ENCODE data around the gene MINPP1. TPM values are rescaled to one million over a fixed set of nuclear protein-coding genes. Genes with fewer than 3 reads are reported as not detected.

Gene MINPP1
- total RNA-seq, 1 experiment from 2014 or later = 13.5 TPM

- Histone ChIP-seq H3K4me1 (ENCODE audit: insufficient read depth, low read length, poor library complexity, severe bottlenecking) (no peaks in the 10 kb centered on the region), H3K36me3 (ENCODE audit: insufficient read depth, low read length, poor library complexity, severe bottlenecking) (no peaks in the 10 kb centered on the region), H3K27me3 (replicated peaks; ENCODE audit: insufficient read depth, low read depth, low read length, poor library complexity) (no peaks in the 10 kb centered on the region), H3K4me3 (ENCODE audit: low read depth, low read length, poor library complexity, severe bottlenecking) (no peak overlapping the region), H3K9me3 (ENCODE audit: low read depth, low read length, poor library complexity, severe bottlenecking) (no peaks in the 10 kb centered on the region), H3K27ac (ENCODE audit: low read depth, low read length, poor library complexity, severe bottlenecking) (no peak overlapping the region)
- ChIA-PET POLR2A (ENCODE audit: low non-redundant PET) (no interaction called here), CTCF (no interaction called here)
- BruUV-seq (replicated peaks) = TSS peak; percentile 34
- intact Hi-C loops (cut with micrococcal nuclease; ENCODE audit: unreplicated experiment) = no loop called here
- no peak for TF ChIP-seq EZH2 (IDR thresholded peaks at IDR 0.05; ENCODE audit: borderline replicate concordance, low read depth, low read length, poor library complexity, severe bottlenecking)
- no peak for TF ChIP-seq CTCF (conservative IDR thresholded peaks at IDR 0.05; ENCODE audit: low read depth, low read length)
- no peak for DNase-seq (ENCODE audit: low spot score)
These were observed 47.7 kb downstream of the MINPP1 start for GRCh38 chr10:87552248-87552929.

GRCh38 chr10:87557409-87557808, 52.7 kb downstream of the MINPP1 start:
- Histone ChIP-seq H3K4me1 (ENCODE audit: insufficient read depth, low read length, poor library complexity, severe bottlenecking) (no peaks in the 10 kb centered on the region), H3K9me3 (ENCODE audit: low read depth, low read length, poor library complexity, severe bottlenecking) (no peaks in the 10 kb centered on the region), H3K36me3 (ENCODE audit: insufficient read depth, low read length, poor library complexity, severe bottlenecking) (no peaks in the 10 kb centered on the region), H3K27me3 (replicated peaks; ENCODE audit: insufficient read depth, low read depth, low read length, poor library complexity) (no peaks in the 10 kb centered on the region), H3K27ac (ENCODE audit: low read depth, low read length, poor library complexity, severe bottlenecking) (no peak overlapping the region), H3K4me3 (ENCODE audit: low read depth, low read length, poor library complexity, severe bottlenecking) (no peak overlapping the region)
- no peak for DNase-seq (ENCODE audit: low spot score)
- TF ChIP-seq CTCF (conservative IDR thresholded peaks at IDR 0.05; ENCODE audit: low read depth, low read length) = no peak
- no peak for TF ChIP-seq EZH2 (IDR thresholded peaks at IDR 0.05; ENCODE audit: borderline replicate concordance, low read depth, low read length, poor library complexity, severe bottlenecking)
- CTCF ChIA-PET = no interaction called here
- no TSS peak for BruUV-seq (replicated peaks)
- intact Hi-C loops (cut with micrococcal nuclease; ENCODE audit: unreplicated experiment) = no loop called here
- POLR2A ChIA-PET (ENCODE audit: low non-redundant PET) = no interaction called here

- no peak for DNase-seq (ENCODE audit: low spot score)
- TF ChIP-seq EZH2 (IDR thresholded peaks at IDR 0.05; ENCODE audit: borderline replicate concordance, low read depth, low read length, poor library complexity, severe bottlenecking) (no peak), CTCF (conservative IDR thresholded peaks at IDR 0.05; ENCODE audit: low read depth, low read length) (no peak)
- no peaks in the 10 kb centered on the region for H3K36me3 ChIP-seq (ENCODE audit: insufficient read depth, low read length, poor library complexity, severe bottlenecking)
- BruUV-seq (replicated peaks) = no TSS peak
- POLR2A ChIA-PET (ENCODE audit: low non-redundant PET) = no interaction called here
- H3K27ac ChIP-seq (ENCODE audit: low read depth, low read length, poor library complexity, severe bottlenecking) = no peak overlapping the region
- no peaks in the 10 kb centered on the region for H3K27me3 ChIP-seq (replicated peaks; ENCODE audit: insufficient read depth, low read depth, low read length, poor library complexity)
- H3K4me1 ChIP-seq (ENCODE audit: insufficient read depth, low read length, poor library complexity, severe bottlenecking) = no peaks in the 10 kb centered on the region
- CTCF ChIA-PET = no interaction called here
- peaks cover 3% of the 10 kb centered on the region for H3K9me3 ChIP-seq (ENCODE audit: low read depth, low read length, poor library complexity, severe bottlenecking)
- no peak overlapping the region for H3K4me3 ChIP-seq (ENCODE audit: low read depth, low read length, poor library complexity, severe bottlenecking)
- intact Hi-C loops (cut with micrococcal nuclease; ENCODE audit: unreplicated experiment) = no loop called here
These were observed 53.6 kb downstream of the MINPP1 start for GRCh38 chr10:87558333-87558732.
